SU-DHL-6 (cell line): Measurements from ENCODE around the gene PITPNB.

Experiments used
- H2AFZ ChIP-seq: fragments of 200-600 bp; sonication (generic); 2 replicates; pipeline ENCODE4 v1.6.1; 2014; ENCODE audit warnings: low read depth, mild to moderate bottlenecking, moderate library complexity, mixed read lengths, antibody characterized with exemption, low read length; ENCODE audit not compliant: severe bottlenecking
- H3F3A ChIP-seq: fragments of 200-600 bp; shearing (Covaris generic); 2 replicates; pipeline ENCODE4 v1.6.0; 2016; ENCODE audit warnings: antibody characterized with exemption, mild to moderate bottlenecking; ENCODE audit not compliant: insufficient read depth
- H3K27ac ChIP-seq: fragments of 200-600 bp; sonication (generic); 2 replicates; pipeline ENCODE4 v1.5.1; 2016; ENCODE audit warnings: low read depth, mild to moderate bottlenecking, low read length, moderate library complexity, mixed read lengths
- H3K27me3 ChIP-seq: fragments of 200-600 bp; sonication (generic), shearing (Covaris generic); 2 replicates; pipeline ENCODE4 v1.6.0; 2014; ENCODE audit warnings: mild to moderate bottlenecking, low read length
- H3K36me3 ChIP-seq: fragments of 200-600 bp; sonication (generic); 2 replicates; pipeline ENCODE4 v1.6.1; 2014; ENCODE audit warnings: mild to moderate bottlenecking, low read length, mixed read lengths
- H3K4me2 ChIP-seq: fragments of 300-600, 200-600 bp; shearing (Covaris generic), sonication (generic); 2 replicates; pipeline ENCODE4 v1.6.0; 2014; ENCODE audit warnings: low read length, low read depth, mild to moderate bottlenecking; ENCODE audit not compliant: poor library complexity, severe bottlenecking
- H3K4me3 ChIP-seq: fragments of 200-600 bp; sonication (generic); 2 replicates; pipeline ENCODE4 v1.5.1; 2014; ENCODE audit warnings: antibody characterized with exemption, low read length, mild to moderate bottlenecking, mixed read lengths; ENCODE audit not compliant: insufficient read depth, poor library complexity, severe bottlenecking
- H3K79me2 ChIP-seq: fragments of 200-600 bp; sonication (generic); 2 replicates; pipeline ENCODE4 v1.6.1; 2014; ENCODE audit warnings: mild to moderate bottlenecking, low read length, moderate library complexity; ENCODE audit not compliant: insufficient read depth
- H3K9ac ChIP-seq: fragments of 200-600 bp; sonication (generic); 2 replicates; pipeline ENCODE4 v1.7.0; 2014; ENCODE audit warnings: mild to moderate bottlenecking, low read length
- H3K9me2 ChIP-seq: fragments of 200-600 bp; sonication (generic); replicated peaks from 2 replicates; pipeline ENCODE4 v1.6.1; 2014; ENCODE audit warnings: low read length; ENCODE audit not compliant: insufficient read depth
- H3K9me3 ChIP-seq: fragments of 200-600 bp; sonication (generic); 2 replicates; pipeline ENCODE4 v1.6.1; 2014; ENCODE audit warnings: low read length, mixed read lengths; ENCODE audit not compliant: insufficient read depth
- H4K20me1 ChIP-seq: fragments of 200-600 bp; sonication (generic); 2 replicates; pipeline ENCODE4 v1.6.1; 2014; ENCODE audit warnings: low read depth, mild to moderate bottlenecking, antibody characterized with exemption, low read length, moderate library complexity, mixed read lengths
- EZH2phosphoT487 ChIP-seq: fragments of 200-600 bp; sonication (generic), shearing (Covaris generic); conservative IDR thresholded peaks from 2 replicates; pipeline ENCODE4 v1.6.1; 2018; ENCODE audit warnings: mild to moderate bottlenecking, antibody characterized with exemption, low read length, moderate library complexity, mixed read lengths
- TF ChIP-seq, protein P1 (sequence below): fragments of 200-600 bp; sonication (generic); IDR thresholded peaks from one replicate; pipeline ENCODE4 v1.5.1; 2017; ENCODE audit warnings: antibody characterized with exemption, mild to moderate bottlenecking, low read length, moderate library complexity; ENCODE audit not compliant: insufficient read depth, poor library complexity, severe bottlenecking

The PITPNB gene

GRCh38 chr22:27906241-27906640, 12.8 kb downstream of the PITPNB start:
- Histone ChIP-seq H3K9me2 (no peaks in the 10 kb centered on the region), H3K9ac (no peak overlapping the region), H2AFZ (no peak overlapping the region), H3K4me2 (no peak overlapping the region), H3K79me2 (peaks cover 85% of the 10 kb centered on the region), H3K9me3 (no peaks in the 10 kb centered on the region), H3K36me3 (peaks cover 26% of the 10 kb centered on the region; the same call in 1 of the 2 replicates), H3K27ac (no peak overlapping the region), H3K27me3 (no peaks in the 10 kb centered on the region), H3K4me3 (no peak overlapping the region), H3F3A (peaks cover 3% of the 10 kb centered on the region; the same call in 1 of the 2 replicates), H4K20me1 (peaks cover 22% of the 10 kb centered on the region; the same call in 1 of the 2 replicates)
- TF ChIP-seq, protein P1, sequence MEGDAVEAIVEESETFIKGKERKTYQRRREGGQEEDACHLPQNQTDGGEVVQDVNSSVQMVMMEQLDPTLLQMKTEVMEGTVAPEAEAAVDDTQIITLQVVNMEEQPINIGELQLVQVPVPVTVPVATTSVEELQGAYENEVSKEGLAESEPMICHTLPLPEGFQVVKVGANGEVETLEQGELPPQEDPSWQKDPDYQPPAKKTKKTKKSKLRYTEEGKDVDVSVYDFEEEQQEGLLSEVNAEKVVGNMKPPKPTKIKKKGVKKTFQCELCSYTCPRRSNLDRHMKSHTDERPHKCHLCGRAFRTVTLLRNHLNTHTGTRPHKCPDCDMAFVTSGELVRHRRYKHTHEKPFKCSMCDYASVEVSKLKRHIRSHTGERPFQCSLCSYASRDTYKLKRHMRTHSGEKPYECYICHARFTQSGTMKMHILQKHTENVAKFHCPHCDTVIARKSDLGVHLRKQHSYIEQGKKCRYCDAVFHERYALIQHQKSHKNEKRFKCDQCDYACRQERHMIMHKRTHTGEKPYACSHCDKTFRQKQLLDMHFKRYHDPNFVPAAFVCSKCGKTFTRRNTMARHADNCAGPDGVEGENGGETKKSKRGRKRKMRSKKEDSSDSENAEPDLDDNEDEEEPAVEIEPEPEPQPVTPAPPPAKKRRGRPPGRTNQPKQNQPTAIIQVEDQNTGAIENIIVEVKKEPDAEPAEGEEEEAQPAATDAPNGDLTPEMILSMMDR, result no peak
- no peak for TF ChIP-seq EZH2phosphoT487

DNA sequence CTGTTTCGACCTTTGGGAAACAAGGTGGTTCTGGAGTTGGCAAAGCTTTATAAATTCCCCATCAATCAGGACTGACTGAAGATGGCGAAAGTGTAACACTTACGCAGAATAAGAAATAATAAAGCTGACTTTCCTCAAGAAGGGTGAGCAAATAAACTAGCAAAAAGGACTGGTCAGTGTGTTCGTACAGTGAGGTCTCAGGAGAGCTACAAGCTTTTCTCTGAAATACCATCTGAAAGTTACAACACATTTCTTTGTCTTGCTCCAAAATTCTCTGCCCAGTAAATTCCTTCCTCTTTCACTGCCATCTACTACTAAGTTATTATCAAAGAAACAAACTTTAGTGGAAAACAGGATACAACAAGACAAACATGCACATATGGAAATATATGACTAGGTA, 13.4 kb downstream of the PITPNB start:
- peaks cover 3% of the 10 kb centered on the region; the same call in 1 of the 2 replicates for H3F3A ChIP-seq
- H3K9me2 ChIP-seq, result no peaks in the 10 kb centered on the region
- H3K36me3 ChIP-seq, result peaks cover 26% of the 10 kb centered on the region; the same call in 1 of the 2 replicates

GRCh38 chr22:27903805-27904473, 15.1 kb downstream of the PITPNB start:
- H3K4me2 ChIP-seq, result no peak overlapping the region
- H3F3A ChIP-seq, result peaks cover 3% of the 10 kb centered on the region; the same call in 1 of the 2 replicates
- no peak overlapping the region for H2AFZ ChIP-seq
- H3K4me3 ChIP-seq, result no peak overlapping the region
- TF ChIP-seq EZH2phosphoT487, result no peak
- TF ChIP-seq, protein P1, result no peak
- no peak overlapping the region for H3K9ac ChIP-seq
- H3K79me2 ChIP-seq, result peaks cover 77% of the 10 kb centered on the region
- H3K9me3 ChIP-seq, result no peaks in the 10 kb centered on the region
- H3K9me2 ChIP-seq, result no peaks in the 10 kb centered on the region
- H4K20me1 ChIP-seq, result peaks cover 13% of the 10 kb centered on the region; the same call in 1 of the 2 replicates
- no peak overlapping the region for H3K27ac ChIP-seq
- H3K36me3 ChIP-seq, result peaks cover 23% of the 10 kb centered on the region; the same call in 1 of the 2 replicates
- no peaks in the 10 kb centered on the region for H3K27me3 ChIP-seq

More for the DNA sequence above, 13.4 kb downstream of the PITPNB start:
- Histone ChIP-seq H2AFZ (no peak overlapping the region), H3K9me3 (no peaks in the 10 kb centered on the region), H4K20me1 (peaks cover 16% of the 10 kb centered on the region; the same call in 1 of the 2 replicates), H3K27ac (no peak overlapping the region), H3K9ac (no peak overlapping the region), H3K4me3 (no peak overlapping the region), H3K79me2 (peaks cover 85% of the 10 kb centered on the region), H3K27me3 (no peaks in the 10 kb centered on the region), H3K4me2 (no peak overlapping the region)
- TF ChIP-seq EZH2phosphoT487, result no peak
- TF ChIP-seq, protein P1, result no peak
